KBM-7 (cell line): ENCODE data around the gene ITSN1.

Experiments
- DNase-seq: peaks from one replicate; pipeline ENCODE4 v3.0.0-alpha.2; 2015
- in situ Hi-C: fragments of 300-500 bp; cut with MboI; formaldehyde crosslinking; loops from 2 replicates; pipeline ENCODE4 v1.14.3; 2020; ENCODE audit warnings: low sequenced_read_pairs, low pct_unique_long_range_greater_than_20kb, mixed read lengths

Gene ITSN1

GRCh38 chr21:33648555-33648954, 6.3 kb downstream of the ITSN1 start:
- in situ Hi-C loops, result no loop called here

GRCh38 chr21:33650230-33650629, 7.9 kb downstream of the ITSN1 start:
- DNase-seq, result no peak
- in situ Hi-C loops, result no loop called here

More at GRCh38 chr21:33648555-33648954, 6.3 kb downstream of the ITSN1 start:
- no peak for DNase-seq

GRCh38 chr21:33650929-33651509, 8.7 kb downstream of the ITSN1 start:
- no peak for DNase-seq
- in situ Hi-C loops, result no loop called here

- no peak for DNase-seq
- in situ Hi-C loops, result no loop called here
Measured at GRCh38 chr21:33651965-33652680, 9.8 kb downstream of the ITSN1 start.

- in situ Hi-C loops, result no loop called here
- DNase-seq, result no peak
Measured at GRCh38 chr21:33654412-33654811, 12.1 kb downstream of the ITSN1 start.

GRCh38 chr21:33655588-33656221, 13.4 kb downstream of the ITSN1 start:
- in situ Hi-C loops, result no loop called here
- no peak for DNase-seq

GRCh38 chr21:33657124-33657820, 15.0 kb downstream of the ITSN1 start:
- in situ Hi-C loops, result no loop called here
- peak; percentile 58 for DNase-seq

- no peak for DNase-seq
- in situ Hi-C loops, result no loop called here
Measured at GRCh38 chr21:33658919-33659567, 16.7 kb downstream of the ITSN1 start.

- in situ Hi-C loops, result no loop called here
Measured at GRCh38 chr21:33659568-33659949, 17.3 kb downstream of the ITSN1 start.

GRCh38 chr21:33660406-33660805, 18.1 kb downstream of the ITSN1 start:
- no peak for DNase-seq
- in situ Hi-C loops, result no loop called here

More at GRCh38 chr21:33659568-33659949, 17.3 kb downstream of the ITSN1 start:
- DNase-seq, result no peak

- in situ Hi-C loops, result no loop called here
- no peak for DNase-seq
Measured at GRCh38 chr21:33661146-33661545, 18.8 kb downstream of the ITSN1 start.

GRCh38 chr21:33662046-33662445, 19.7 kb downstream of the ITSN1 start:
- DNase-seq, result no peak
- in situ Hi-C loops, result no loop called here

GRCh38 chr21:33663241-33663640, 20.9 kb downstream of the ITSN1 start:
- no peak for DNase-seq
- in situ Hi-C loops, result no loop called here

GRCh38 chr21:33664135-33664534, 21.8 kb downstream of the ITSN1 start:
- DNase-seq, result no peak
- in situ Hi-C loops, result no loop called here

GRCh38 chr21:33666153-33666552, 23.9 kb downstream of the ITSN1 start:
- in situ Hi-C loops, result no loop called here
- no peak for DNase-seq

- DNase-seq, result no peak
- in situ Hi-C loops, result no loop called here
Measured at GRCh38 chr21:33667636-33668035, 25.3 kb downstream of the ITSN1 start.

GRCh38 chr21:33668180-33668579, 25.9 kb downstream of the ITSN1 start:
- in situ Hi-C loops, result no loop called here
- DNase-seq, result peak; percentile 35

- no peak for DNase-seq
- in situ Hi-C loops, result no loop called here
Measured at GRCh38 chr21:33668620-33669019, 26.3 kb downstream of the ITSN1 start.
